ENCODE measurements around the gene PDGFB.

The PDGFB gene

DNA sequence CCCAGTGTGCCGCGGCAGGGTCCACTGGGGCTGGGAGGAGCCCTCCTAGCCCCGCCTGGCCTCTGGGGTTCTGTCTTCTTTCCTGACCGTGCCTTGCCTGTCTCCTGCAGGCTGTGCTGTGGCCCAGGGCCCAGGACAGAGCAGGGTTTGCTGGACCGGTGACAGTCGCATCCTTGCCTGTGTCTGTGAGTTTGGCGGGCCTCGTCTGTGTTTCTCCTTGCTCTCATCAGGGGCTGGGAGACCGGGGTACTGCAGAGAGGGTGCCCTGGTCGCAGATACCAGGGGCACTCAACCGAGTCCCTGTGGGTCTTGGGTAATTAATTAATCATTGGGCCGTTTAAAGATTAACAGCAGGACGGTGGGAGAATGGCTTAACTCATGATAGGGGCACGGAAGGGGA lies 44.8 kb upstream of the PDGFB start:
- H3K27ac ChIP-seq, result no peak overlapping the region
- TF ChIP-seq, protein P1, sequence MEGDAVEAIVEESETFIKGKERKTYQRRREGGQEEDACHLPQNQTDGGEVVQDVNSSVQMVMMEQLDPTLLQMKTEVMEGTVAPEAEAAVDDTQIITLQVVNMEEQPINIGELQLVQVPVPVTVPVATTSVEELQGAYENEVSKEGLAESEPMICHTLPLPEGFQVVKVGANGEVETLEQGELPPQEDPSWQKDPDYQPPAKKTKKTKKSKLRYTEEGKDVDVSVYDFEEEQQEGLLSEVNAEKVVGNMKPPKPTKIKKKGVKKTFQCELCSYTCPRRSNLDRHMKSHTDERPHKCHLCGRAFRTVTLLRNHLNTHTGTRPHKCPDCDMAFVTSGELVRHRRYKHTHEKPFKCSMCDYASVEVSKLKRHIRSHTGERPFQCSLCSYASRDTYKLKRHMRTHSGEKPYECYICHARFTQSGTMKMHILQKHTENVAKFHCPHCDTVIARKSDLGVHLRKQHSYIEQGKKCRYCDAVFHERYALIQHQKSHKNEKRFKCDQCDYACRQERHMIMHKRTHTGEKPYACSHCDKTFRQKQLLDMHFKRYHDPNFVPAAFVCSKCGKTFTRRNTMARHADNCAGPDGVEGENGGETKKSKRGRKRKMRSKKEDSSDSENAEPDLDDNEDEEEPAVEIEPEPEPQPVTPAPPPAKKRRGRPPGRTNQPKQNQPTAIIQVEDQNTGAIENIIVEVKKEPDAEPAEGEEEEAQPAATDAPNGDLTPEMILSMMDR (conservative IDR thresholded peaks at IDR 0.05), result no peak

DNA sequence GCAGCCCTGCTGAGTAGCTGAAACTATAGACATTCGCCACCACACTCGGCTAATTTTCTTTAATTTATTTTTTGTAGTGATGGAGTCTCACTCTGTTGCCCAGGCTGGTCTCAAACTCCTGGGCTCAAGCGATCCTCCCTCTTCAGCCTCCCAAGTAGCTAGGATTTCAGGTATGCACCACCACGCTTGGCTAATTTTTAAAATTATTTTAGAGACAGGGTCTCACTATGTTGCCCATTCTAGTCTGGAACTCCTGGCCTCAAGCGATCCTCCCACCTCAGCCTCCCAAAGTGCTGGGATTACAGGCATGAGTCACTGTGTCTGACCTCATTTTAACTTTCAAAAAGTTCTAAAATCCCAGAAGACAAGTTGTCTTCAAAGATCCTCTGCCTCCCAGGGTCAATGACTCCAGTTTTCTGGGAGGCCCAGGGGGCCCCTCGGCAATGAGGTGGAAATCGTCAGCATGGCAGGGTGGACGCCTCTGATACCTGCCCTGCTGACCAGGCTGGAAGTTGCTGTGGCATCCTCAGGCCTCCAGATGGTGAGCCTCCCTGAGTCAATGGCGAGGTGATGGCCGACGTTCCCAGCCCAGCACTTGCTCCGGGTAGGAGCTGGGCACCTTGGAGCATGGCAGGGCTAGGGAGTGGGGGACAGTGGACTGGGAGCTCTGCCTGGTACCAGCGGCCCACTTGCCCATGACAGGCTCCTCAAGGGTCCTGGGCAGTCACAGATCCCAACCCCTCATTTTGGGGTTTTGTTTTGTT lies 43.5 kb upstream of the PDGFB start:
- H3K27ac ChIP-seq, result no peak overlapping the region
- TF ChIP-seq, protein P1 (conservative IDR thresholded peaks at IDR 0.05), result no peak

DNA sequence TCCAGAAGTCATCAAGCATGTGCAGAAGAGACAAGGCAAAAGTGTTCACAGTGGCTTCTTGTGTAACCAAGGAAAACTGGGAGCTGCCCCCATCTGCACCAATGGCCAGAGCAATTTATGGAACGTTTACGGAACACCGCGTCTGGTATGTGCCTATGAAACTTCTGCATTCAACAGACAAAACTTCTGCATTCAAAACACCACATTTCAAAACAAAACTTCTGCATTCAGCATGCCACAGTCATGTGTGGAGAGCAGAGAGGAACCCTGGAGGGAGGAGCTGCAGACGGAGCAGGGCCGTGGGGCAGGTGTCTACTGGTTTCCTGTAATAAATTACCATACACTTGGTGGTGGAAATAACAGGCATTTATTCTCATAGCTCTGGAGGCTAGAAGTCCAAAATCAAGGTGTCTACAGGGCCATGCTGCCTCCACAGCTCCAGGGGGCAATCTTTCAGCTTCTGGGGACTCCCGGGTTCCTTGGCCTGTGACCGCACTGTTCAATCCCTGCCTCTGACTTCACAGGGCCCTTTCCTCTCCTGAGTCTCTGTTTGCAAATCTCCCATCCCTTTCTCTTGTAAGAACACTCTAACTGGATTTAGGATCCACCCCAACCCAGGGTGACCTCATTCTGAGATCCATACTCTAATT lies 42.4 kb upstream of the PDGFB start:
- H3K27ac ChIP-seq, result no peak overlapping the region
- TF ChIP-seq, protein P1 (conservative IDR thresholded peaks at IDR 0.05), result no peak

DNA sequence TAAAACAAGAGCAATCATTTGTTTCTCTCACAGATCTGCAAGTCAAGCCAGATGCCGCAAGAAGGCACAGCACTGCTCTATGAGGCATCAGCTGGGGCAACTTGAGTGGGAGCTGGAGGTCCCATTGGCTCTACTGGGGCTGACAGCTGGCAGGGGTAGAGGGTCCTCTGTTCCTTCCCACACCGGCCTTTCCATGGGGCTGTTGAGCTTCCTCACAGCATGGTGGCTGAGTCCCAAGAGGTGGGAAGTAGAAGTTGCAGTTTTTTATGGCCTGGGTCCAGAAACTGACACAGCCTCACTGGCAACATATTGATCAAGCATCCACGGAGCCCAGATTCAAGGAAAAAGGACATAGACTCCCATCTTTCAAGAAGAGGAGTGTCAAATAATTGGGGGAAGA lies 40.2 kb upstream of the PDGFB start:
- TF ChIP-seq, protein P1 (conservative IDR thresholded peaks at IDR 0.05), result no peak
- H3K27ac ChIP-seq, result no peak overlapping the region

DNA sequence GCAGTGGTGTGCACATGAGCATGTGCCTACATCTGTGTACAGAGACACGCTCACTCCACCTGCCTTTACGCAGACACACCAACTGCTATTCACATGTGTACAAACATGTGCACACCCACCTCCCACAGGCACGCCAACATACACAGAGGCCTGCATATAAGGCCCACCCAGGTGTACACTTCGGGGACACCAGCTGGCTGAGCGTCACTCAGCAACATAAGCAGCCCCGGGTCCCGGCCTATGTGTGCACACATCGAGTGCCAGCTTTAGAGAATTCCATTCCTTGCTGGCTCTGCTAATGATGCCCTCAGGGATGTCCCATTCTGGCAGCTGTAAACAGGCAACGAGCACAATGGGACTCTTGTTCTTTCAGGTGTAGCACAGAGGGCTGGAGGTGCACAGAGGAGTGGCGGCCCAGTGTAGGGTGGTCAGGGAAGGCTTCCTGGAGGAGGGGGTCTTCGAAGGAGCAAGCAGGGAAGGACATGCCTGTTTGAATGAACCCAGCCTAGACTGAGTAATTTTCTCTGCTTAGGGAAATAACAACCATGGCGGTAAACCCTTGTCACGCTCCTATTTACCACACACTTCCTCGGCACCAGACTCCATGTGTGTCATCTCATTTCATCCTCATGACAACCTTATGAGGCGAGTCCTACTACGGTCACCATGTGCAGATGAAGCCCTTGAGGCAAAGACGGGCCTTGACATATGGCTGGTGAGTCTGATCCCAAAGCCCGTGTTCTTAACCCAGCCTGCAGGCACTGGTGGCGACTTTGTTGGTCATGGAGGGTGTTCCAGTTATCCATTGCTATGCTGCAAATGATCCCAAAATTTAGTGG lies 39.6 kb upstream of the PDGFB start:
- TF ChIP-seq, protein P1 (conservative IDR thresholded peaks at IDR 0.05), result no peak
- no peak overlapping the region for H3K27ac ChIP-seq

DNA sequence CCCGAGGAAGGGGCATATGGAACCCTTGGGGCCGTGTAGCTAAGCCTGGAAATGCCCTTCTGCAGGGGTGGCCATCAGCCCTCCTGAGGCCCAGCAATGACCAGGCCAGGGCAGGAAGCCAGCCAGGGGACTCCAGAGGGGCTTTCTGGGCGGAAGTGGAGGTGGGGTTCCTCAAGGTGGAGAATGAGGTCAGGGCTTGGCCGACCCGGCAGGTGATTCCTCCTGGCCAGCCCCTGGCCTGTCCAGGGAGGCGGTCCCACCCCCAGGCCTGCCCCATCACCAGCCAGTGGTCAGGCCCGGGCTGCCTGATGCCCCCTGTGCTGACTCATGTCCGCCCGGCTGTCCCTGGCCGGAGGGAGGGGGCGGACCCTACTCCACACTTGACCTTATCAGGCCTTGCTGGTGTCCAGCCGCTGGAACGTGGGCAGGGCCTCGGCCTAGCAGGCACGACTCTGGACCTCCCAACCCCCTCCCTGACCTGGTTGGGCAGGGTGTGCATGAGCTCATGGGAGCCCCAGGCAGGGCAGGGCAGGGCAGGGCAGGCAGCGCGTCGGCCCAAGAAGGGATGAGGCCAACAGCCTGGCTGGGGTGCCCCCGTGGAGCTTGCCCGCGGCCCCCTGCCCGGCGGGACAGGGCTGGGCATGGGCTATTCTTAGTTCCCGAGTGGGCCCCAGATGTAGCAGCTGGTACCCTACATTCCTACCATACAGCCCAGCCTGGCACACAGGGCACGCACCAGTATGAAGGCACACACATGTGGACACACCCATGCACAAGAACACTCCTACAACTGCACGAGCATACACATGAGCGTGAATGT lies 38.8 kb upstream of the PDGFB start:
- TF ChIP-seq, protein P1 (conservative IDR thresholded peaks at IDR 0.05), result no peak
- H3K27ac ChIP-seq, result no peak overlapping the region

Data from VCaP (cell line).